ENCODE results near the gene TCF7L1. TPM values are rescaled to one million over a fixed set of nuclear protein-coding genes. Genes with fewer than 3 reads are reported as not detected.

The TCF7L1 gene
- polyA plus RNA-seq, 1 donor (not counting 4 experiments of a cell fraction or from before 2014, with no cell fraction given): 1.0 TPM

DNA sequence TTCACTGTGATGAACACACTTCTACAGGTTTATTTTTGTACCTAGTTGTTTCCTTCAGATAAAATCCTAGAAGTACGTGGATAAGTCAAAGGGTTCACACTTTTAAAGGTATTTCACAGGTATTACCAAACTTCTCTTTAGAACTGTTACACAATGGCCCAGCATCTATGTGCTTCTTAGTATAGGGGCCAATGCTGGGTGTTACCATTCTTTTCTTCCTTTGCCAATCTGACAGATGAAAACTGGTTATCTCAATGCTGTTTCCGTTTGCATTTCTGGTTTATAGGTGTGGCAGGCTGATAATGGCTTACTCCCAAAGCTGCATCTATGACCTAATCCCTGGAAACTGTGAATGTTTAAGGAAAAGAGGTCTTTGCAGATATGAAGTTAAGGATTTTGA, 2.8 kb upstream of the TCF7L1 start:
- H3K27me3 ChIP-seq (ENCODE audit: control insufficient read depth, extremely low read depth, insufficient read depth, low read length): peaks cover 13% of the 10 kb centered on the region
- no peak overlapping the region for H2AFZ ChIP-seq (ENCODE audit: control insufficient read depth, low read length)
- peaks cover 8% of the 10 kb centered on the region for H3K4me1 ChIP-seq (ENCODE audit: control insufficient read depth, extremely low read depth, insufficient read depth, low read length)
- TF ChIP-seq, protein P1, sequence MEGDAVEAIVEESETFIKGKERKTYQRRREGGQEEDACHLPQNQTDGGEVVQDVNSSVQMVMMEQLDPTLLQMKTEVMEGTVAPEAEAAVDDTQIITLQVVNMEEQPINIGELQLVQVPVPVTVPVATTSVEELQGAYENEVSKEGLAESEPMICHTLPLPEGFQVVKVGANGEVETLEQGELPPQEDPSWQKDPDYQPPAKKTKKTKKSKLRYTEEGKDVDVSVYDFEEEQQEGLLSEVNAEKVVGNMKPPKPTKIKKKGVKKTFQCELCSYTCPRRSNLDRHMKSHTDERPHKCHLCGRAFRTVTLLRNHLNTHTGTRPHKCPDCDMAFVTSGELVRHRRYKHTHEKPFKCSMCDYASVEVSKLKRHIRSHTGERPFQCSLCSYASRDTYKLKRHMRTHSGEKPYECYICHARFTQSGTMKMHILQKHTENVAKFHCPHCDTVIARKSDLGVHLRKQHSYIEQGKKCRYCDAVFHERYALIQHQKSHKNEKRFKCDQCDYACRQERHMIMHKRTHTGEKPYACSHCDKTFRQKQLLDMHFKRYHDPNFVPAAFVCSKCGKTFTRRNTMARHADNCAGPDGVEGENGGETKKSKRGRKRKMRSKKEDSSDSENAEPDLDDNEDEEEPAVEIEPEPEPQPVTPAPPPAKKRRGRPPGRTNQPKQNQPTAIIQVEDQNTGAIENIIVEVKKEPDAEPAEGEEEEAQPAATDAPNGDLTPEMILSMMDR (optimal IDR thresholded peaks at IDR 0.05 in 1 of 3, IDR thresholded peaks at IDR 0.05 in 1 of 3, conservative IDR thresholded peaks at IDR 0.05 in 1 of 3; ENCODE audit: extremely low read depth in 1 of 3, insufficient read depth in 2 of 3, low read length in 3 of 3): no peak
- TF ChIP-seq EZH2 (IDR thresholded peaks at IDR 0.05; ENCODE audit: low read length): no peak
- no peak overlapping the region for H3K4me2 ChIP-seq (ENCODE audit: control insufficient read depth, extremely low read depth, insufficient read depth, low read depth, low read length)
- H3K36me3 ChIP-seq (ENCODE audit: control insufficient read depth in 2 of 2, extremely low read depth in 1 of 2, insufficient read depth in 2 of 2, low read length in 2 of 2): no peaks in the 10 kb centered on the region
- no peak overlapping the region for H3K27ac ChIP-seq (ENCODE audit: control insufficient read depth, insufficient read depth, low read length)
- no peaks in the 10 kb centered on the region for H3K9me1 ChIP-seq (ENCODE audit: control insufficient read depth, extremely low read depth, insufficient read depth, low read length)
- dilution Hi-C loops (cut with MboI; ENCODE audit: extremely low pct_ligation_motif_present, low sequenced_read_pairs): no loop called here
- no peak for FAIRE-seq
- H3K4me3 ChIP-seq (ENCODE audit: control insufficient read depth in 2 of 3, extremely low read depth in 1 of 3, insufficient read depth in 2 of 3, low read depth in 1 of 3, low read length in 3 of 3): no peak overlapping the region
- H3K9me3 ChIP-seq (ENCODE audit: control insufficient read depth, low read depth, low read length): no peaks in the 10 kb centered on the region
- peaks cover 2% of the 10 kb centered on the region for H3K79me2 ChIP-seq (ENCODE audit: control insufficient read depth, insufficient read depth, low read length)
- H3K9ac ChIP-seq (ENCODE audit: control insufficient read depth, extremely low read depth, insufficient read depth, low read length): no peak overlapping the region
- no peak for DNase-seq (ENCODE audit: low read depth, low spot score)
- H4K20me1 ChIP-seq (ENCODE audit: control insufficient read depth, extremely low read depth, insufficient read depth, low read length): no peaks in the 10 kb centered on the region

DNA sequence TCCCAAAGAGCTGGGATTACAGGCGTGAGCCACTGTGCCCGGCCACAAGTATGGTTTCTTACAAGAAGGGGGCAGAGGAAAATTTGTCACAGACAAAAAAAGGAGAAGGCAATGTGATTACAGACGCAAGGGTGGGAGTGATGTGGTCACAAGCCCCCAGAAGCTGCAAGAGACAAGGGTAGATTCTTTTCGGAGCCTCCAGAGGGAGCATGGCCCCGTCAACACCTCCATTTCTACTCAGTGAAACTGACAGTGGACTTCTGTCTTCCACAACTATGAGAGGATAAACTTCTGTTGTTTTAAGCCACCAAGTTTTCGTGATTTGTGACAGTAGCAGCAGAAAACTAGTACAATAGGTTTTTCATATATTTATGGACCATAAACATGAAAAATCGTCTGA, 2.1 kb upstream of the TCF7L1 start:
- Histone ChIP-seq H3K9me1 (ENCODE audit: control insufficient read depth, extremely low read depth, insufficient read depth, low read length) (no peaks in the 10 kb centered on the region), H3K79me2 (ENCODE audit: control insufficient read depth, insufficient read depth, low read length) (peaks cover 2% of the 10 kb centered on the region), H4K20me1 (ENCODE audit: control insufficient read depth, extremely low read depth, insufficient read depth, low read length) (no peaks in the 10 kb centered on the region), H3K27ac (ENCODE audit: control insufficient read depth, insufficient read depth, low read length) (no peak overlapping the region), H3K27me3 (ENCODE audit: control insufficient read depth, extremely low read depth, insufficient read depth, low read length) (peaks cover 13% of the 10 kb centered on the region), H2AFZ (ENCODE audit: control insufficient read depth, low read length) (no peak overlapping the region), H3K4me3 (ENCODE audit: control insufficient read depth in 2 of 3, extremely low read depth in 1 of 3, insufficient read depth in 2 of 3, low read depth in 1 of 3, low read length in 3 of 3) (no peak overlapping the region), H3K9ac (ENCODE audit: control insufficient read depth, extremely low read depth, insufficient read depth, low read length) (no peak overlapping the region), H3K4me2 (ENCODE audit: control insufficient read depth, extremely low read depth, insufficient read depth, low read depth, low read length) (no peak overlapping the region), H3K9me3 (ENCODE audit: control insufficient read depth, low read depth, low read length) (no peaks in the 10 kb centered on the region), H3K36me3 (ENCODE audit: control insufficient read depth in 2 of 2, extremely low read depth in 1 of 2, insufficient read depth in 2 of 2, low read length in 2 of 2) (no peaks in the 10 kb centered on the region), H3K4me1 (ENCODE audit: control insufficient read depth, extremely low read depth, insufficient read depth, low read length) (peaks cover 8% of the 10 kb centered on the region)
- DNase-seq (ENCODE audit: low read depth, low spot score) (no peak), FAIRE-seq (no peak)
- TF ChIP-seq EZH2 (IDR thresholded peaks at IDR 0.05; ENCODE audit: low read length): no peak
- TF ChIP-seq, protein P1 (optimal IDR thresholded peaks at IDR 0.05 in 1 of 3, IDR thresholded peaks at IDR 0.05 in 1 of 3, conservative IDR thresholded peaks at IDR 0.05 in 1 of 3; ENCODE audit: extremely low read depth in 1 of 3, insufficient read depth in 2 of 3, low read length in 3 of 3): peak in 2 of 3 experiments; percentile 3 to 28
- dilution Hi-C loops (cut with MboI; ENCODE audit: extremely low pct_ligation_motif_present, low sequenced_read_pairs): no loop called here

Data from keratinocyte (primary cell).